Stimulated activated CD4-positive, alpha-beta T cell treated with anti-CD3 and anti-CD28 coated beads, Interleukin-2, amount 100 ng/mL, for 4 hours (primary cell): ENCODE results near the gene JSRP1.

Experiments
- DNase-seq: peaks from one replicate; pipeline ENCODE4 v3.0.0-alpha.2; 2020; ENCODE audit warnings: low read depth

The JSRP1 gene

DNA sequence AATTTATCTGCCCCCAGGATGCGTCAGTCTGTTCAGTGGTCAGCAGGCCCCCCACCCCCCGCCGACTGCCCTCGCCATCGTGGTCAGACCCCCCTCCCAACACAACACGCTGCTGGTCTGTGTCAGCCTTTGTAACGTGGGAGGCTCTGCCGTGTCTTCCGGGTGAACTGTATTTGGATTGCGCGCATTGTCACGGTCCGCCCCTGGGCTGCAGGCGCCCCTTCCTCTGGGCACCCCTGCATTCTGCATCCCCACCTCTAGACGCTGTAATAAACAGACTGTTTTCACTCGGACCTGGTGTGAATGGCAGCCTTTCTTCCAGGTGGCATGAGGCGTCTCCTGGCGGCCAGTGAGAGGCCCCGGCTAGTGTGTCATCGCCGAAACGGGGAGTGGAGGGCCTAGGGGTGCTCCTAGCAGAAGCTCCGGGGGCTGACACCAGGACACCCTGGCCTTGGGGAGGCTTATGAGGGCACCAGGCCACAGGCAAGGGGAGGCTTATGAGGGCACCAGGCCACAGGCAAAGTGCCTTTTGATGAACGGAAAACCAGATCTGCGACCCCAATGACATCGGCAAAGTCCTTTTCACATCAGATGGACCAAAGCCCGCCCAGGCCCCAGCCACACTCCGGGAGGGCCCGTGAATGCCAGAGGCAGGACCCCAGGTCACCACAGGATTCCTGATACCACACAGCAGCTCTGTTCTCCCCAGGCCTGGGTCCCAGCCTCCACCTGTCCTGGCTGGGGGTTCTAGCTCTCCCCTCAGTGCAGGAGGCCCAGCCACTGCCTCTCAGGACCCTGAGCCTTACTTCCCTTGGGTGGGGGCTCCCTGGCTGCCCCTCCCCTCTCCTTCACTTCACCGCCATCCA, 23.7 kb downstream of the JSRP1 start:
- no peak for DNase-seq

DNA sequence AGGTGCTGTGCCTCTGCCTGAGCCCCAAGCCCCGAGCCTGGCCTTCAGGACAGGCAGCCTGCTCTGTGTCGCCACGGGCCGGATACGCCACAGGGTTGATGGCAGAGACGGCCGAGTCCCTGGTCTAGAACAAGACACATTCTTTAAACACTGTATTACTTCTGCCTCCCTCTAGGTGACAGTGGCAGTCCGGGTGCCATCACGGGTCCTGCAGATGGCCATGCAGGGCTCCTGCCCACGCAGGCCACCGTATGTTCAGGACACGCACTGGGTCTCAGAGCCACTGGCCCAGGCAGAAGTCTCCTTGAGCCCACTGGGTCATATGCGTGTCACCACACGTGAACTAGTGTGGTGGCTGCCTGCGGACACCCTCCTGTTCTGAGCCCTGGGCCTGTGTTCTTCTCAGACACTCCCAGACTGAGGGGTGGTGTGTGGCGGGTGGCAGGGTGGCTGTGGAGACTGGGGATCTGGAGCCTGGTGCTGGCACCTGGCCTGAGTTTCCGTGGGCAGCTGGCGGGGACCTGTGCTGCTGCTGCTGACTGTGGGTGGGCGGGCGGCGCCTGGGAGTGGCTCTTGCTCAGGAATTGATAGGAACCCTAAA, 24.5 kb downstream of the JSRP1 start:
- DNase-seq, result no peak

DNA sequence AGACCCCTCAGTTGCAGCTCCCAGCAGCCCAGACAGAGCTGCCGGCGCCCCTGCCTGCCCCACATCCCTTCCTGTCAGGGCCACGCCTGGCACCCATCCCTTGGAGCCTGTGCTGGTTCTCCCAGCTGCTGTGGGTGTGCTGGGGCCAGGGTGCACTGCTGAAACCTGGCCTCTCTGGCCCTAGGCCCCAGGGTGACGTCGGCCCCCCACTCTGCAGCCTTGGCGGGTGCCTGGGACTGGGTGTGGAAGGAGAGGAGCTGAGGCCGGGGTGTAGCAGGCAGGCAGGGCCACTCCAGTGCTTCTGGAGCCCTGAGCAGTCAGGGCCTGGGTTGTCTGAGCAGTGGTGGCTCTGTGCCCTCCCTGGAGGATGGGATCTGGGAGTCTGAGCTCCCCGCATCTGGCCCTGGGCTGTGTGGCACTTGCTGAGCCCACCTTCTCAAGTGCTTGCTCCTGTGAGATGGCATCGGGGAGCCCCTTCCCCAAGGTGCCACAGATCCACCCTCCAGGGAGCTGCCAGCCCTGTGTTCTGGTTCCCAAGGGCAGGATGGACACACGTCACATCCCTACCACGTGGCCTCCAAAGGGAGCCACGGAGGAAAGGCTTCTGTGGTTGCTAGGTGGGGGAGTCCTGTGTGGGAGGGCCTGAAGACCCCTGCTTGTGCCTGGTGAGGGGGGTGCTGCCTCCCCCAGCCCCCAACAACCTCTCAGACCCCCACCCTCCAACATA, 25.2 kb downstream of the JSRP1 start:
- no peak for DNase-seq

DNA sequence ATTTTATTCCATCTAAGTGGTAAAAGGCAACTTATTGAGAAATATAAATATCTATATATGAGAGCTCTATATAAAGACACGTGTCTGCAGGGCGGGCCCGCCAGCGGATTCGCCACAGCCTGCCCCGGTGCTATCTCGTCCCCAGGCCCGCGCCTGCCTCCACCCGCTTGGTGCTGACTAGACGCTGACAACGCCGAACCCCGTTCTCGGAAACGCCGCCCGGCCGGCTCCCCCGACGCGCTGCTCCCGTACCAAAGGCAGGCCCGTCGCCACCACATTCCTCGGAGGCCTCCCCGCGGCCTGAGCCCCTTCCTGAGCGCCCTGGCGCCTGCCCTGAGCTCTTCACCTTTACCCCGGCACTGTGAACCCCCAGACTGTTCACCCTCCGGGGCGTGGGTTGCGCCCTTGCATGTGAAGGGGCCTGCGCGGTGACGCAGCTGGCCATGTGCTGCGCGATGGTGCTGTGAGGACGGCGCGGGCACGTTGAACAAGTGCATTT, 26.1 kb downstream of the JSRP1 start:
- no peak for DNase-seq

DNA sequence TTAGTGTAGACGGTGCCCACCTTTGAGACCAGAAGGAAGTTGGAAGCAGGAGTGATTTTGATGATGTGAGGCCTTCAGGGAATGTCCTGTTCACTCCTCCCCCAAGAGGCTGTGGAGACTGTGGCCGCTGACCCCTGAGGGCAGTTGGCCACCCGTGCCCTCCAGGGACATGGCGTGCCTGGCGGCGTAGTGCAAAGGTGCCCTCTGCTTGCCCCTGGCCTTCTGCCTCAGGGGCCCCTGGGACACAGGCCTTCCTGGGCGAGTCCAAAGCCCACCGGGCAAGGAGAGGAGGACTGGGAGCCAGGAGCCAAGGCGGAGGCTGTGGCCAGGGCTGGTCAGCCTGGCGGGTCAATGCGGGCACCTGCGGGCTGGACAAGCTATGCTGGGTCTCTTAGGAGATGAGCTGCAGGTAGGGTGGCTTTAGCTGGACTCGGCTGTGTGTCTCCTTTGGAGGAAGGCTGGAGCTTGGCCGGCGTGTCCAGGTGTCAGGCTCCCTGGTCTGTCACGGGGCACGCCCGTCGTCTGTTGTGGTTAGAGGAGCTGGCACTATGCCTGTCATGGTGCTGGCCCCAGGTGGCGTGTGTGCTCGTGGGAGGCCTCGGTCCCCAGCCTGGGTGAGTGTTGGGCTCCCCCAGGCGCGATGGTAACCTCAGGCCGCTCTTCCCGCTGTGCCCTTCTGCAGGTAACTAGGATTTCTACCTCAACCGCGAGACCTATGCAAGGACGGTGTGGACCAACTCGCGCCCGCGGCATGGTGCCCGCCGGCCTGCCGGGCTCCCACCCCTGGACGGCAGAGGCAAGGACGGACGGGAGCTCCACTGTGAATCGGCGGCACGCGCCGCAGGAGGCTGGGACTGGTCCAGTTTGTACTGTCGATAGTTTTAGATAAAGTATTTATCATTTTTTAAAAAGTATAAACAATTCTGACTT, 26.8 kb downstream of the JSRP1 start:
- DNase-seq, result no peak

DNA sequence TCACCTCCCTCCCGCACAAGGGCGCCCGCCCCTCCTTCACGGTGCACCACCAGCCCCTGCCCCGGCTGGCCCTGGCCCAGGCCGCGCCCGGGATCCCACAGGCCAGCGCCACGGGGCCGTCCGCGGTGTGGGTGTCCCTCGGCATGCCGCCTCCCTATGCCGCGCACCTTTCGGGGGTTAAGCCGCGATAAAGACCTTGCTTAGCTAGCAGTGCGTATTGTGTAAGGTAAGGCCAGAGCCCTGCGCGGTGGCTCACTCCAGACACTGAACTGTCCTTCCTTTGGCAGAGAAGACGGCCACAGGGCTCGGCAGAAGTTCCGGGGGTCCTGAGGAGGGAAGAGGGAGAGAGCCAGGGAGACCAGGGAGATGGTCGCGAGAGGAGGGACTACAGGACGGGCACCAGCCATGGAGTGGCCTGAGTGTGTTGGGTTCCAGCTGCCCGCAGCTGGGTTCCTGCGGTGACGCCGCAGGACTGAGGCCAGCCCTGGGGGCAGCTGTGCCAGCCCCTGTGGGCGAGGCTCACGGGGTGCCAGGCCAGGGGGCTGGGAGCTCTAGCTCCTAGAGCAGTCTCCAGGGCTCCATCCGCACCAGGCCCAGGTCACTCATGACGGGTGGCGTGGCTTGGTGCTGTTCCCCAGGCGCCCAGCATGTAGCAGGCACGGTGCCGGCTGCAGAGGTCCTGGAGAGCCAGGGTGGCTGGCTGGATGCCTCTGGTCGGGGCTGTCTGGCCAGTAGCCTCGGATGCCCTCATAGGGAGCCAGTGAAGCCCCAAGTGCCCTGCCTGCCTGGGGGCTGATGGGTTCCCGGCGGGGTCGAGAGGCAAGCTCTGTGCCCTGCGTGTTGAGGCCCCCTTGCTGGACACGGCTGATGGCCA, 27.8 kb downstream of the JSRP1 start:
- no peak for DNase-seq

DNA sequence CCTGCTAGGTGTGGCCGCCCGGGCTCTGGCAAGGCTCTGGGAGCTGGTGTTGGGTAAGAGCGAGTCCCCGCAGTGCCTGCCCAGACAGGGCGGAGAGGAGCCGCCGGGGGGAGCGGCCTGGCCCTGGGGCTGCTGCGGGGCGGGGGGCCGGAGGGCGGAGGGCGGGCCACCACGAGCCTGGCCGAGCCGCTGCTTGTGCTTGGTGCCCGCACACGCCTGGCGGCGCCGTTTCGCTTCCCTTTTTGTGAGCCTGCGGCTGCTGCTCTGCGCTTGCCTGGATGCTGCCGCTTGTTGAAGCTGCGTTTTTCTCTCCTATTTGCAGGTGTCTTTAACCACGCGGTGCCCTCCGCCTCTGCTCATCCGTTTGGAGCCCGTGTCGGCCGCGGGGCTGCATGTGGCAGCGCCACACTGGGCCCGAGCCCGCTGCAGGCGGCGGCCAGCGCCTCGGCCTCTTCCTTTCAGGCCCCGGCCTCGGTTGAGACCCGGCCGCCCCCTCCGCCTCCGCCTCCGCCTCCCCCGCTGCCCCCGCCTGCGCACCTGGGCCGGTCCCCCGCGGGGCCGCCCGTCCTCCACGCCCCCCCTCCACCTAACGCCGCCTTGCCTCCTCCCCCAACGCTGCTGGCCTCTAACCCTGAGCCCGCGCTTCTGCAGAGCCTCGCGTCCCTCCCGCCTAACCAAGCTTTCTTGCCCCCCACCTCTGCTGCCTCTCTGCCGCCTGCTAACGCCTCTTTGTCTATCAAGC, 28.6 kb downstream of the JSRP1 start:
- DNase-seq, result no peak

DNA sequence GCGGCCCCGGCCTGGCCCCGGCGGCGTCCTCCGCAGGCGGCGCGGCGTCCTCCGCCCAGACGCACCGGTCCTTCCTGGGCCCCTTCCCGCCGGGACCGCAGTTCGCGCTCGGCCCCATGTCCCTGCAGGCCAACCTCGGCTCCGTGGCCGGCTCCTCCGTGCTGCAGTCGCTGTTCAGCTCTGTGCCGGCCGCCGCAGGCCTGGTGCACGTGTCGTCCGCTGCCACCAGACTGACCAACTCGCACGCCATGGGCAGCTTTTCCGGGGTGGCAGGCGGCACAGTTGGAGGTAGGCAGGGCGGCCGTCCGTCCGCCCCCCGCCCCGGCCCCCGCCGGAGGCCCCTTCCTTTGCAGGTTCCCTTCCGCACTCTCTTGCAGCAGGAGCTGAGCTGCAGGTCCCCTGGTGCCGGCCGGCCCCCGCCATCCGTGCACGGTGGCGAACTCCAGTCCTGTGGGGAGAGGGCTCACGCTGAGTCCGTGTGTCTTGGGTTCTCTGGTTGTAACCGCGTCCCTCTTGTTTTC, 29.3 kb downstream of the JSRP1 start:
- DNase-seq, result no peak

DNA sequence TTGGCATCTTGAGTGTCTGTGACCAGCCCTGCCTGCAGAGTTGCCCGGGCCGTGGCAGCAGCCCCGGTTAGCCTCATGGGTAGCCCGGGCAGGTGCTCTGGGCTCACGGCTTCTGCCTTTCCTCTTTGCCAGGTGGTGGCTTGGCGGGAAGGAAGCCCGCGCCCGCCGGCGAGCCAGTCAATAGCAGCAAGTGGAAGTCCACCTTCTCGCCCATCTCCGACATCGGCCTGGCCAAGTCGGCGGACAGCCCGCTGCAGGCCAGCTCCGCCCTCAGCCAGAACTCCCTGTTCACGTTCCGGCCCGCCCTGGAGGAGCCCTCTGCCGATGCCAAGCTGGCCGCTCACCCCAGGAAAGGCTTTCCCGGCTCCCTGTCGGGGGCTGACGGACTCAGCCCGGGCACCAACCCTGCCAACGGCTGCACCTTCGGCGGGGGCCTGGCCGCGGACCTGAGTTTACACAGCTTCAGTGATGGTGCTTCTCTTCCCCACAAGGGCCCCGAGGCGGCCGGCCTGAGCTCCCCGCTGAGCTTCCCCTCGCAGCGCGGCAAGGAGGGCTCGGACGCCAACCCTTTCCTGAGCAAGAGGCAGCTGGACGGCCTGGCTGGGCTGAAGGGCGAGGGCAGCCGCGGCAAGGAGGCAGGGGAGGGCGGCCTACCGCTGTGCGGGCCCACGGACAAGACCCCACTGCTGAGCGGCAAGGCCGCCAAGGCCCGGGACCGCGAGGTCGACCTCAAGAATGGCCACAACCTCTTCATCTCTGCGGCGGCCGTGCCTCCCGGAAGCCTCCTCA, 30.0 kb downstream of the JSRP1 start:
- DNase-seq, result no peak

DNA sequence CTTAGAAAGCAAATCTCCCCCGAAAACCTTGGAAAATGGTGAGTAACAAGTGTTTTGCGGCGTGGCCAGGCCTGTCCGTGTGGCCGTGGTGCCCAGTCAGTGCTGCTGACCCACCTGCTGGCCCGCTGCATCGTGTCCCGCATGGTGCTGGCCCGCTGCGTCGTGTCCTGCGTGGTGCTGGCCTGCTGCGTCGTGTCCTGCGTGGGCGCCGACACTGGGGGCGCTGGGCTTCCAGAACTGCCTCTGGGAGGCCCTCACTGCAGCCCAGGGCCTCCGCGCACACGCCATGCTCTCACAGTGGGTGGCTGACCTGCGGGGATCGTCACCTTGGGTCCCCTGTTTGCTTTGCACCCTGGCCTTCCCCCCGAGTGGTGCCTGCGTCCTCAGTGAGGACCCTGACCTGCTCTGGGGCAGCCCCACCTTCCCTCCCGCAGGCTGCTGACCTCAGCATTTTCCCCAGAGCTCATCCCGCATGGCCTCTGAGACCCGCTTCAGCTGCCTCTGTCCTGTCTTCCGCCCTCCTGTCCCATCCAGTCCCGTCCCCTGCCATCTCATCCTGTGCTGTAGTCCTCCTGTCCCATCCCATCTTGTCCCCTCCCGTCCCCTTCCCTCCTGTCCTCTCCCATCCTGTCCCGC, 30.7 kb downstream of the JSRP1 start:
- no peak for DNase-seq

DNA sequence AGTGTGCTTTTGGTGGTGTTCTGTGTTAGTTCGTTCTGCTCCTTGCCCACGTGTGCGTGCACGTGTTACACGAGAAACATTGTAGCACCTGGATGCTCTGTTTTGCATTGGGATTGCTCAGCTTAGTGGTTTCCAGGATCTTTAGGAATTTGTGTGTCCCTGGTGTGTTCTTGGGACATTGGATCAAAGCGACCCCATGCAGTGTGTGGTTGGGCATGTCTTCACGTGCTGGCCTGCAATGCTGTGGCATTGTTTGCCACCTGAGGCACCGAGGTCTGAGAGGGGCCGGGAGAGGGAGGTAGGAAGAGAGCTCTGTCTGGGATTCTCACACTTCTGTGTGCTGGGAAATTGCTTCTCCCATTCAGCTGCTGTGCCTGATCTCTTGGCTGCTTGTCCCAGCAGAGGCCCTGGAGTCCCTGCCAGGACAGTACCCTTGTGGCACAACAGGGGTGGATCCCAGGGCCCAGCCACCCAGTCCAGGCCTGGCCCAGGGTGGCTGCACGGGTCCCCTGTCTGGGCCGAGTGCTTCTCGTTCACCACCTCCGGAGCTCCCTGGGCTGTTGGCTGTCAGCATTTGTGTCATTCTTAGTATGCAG, 31.4 kb downstream of the JSRP1 start:
- DNase-seq, result no peak

DNA sequence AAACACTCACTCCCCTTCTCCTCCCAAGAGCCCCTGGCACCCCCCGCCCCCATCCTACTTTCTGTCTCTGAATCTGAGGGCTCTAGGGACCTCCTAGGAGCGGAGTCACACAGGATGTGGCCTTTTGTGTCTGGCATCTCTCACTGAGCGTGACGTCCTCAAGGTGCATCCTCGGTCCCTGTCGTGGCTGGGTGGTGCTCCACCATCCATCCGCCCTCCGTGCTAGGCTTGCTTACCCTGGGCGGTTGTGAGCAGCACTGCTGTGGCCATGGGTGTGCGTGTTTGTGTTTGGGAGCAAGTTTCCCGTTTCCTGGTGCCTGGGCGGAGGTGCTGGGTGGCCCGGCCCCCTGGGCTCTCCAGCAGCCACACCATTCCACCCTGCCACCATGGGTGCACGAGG, 32.3 kb downstream of the JSRP1 start:
- no peak for DNase-seq

DNA sequence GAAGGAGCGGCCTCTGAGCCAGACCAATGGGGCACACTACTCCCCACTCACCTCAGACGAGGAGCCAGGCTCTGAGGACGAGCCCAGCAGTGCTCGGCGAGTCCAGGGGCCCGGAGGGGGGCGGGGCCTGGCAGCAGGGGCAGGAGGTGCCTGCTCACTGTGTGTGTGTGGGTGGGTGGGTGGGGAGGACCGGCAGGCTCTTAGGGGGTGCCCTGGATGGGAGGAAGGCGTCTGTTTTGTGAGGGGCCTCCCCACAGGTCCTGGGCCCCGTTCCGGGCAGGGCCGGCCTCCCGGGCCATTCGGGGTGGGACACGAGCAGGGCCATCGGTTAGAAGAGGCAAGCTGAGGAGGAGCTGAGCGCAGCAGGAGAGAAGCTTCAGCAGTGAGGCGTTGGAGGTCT, 32.8 kb downstream of the JSRP1 start:
- DNase-seq, result no peak

DNA sequence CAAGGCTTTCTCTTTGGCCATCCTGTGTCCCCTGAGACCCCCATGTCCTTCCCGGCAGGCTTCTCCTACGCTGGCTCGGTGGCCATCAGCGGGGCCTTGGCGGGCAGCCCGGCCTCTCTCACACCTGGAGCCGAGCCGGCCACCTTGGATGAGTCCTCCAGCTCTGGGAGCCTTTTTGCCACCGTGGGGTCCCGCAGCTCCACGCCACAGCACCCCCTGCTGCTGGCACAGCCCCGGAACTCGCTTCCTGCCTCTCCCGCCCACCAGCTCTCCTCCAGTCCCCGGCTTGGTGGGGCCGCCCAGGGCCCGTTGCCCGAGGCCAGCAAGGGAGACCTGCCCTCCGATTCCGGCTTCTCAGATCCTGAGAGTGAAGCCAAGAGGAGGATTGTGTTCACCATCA, 34.3 kb downstream of the JSRP1 start:
- DNase-seq, result no peak

DNA sequence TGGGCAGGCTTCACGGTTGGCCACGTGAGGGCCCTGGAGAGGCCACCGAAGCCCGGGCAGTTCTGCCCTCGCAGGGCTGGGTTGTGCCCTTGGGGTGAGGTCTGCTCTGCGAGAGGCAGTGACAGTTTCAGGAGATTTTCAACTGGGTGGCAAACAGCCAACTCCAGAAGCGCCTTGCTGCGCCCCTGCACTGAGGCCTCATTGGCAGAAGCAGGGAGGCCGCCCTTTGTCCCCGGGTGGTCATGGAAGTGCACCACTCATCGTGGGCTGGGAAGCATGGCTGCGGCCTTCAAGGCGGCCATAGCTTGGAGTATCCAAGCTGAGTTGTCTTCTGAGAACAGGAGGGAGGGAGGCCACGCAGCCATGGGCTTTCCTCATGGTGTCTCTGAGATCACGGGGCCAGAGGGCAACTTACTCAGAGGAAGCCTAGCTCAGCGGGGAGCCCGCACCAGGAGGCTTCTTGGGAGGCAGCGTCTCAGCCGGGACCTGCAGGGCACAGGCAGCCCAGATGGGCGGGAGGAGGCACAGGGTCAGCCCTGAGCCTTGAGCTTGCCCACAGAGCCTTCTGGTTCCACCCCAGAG, 34.9 kb downstream of the JSRP1 start:
- DNase-seq, result no peak

DNA sequence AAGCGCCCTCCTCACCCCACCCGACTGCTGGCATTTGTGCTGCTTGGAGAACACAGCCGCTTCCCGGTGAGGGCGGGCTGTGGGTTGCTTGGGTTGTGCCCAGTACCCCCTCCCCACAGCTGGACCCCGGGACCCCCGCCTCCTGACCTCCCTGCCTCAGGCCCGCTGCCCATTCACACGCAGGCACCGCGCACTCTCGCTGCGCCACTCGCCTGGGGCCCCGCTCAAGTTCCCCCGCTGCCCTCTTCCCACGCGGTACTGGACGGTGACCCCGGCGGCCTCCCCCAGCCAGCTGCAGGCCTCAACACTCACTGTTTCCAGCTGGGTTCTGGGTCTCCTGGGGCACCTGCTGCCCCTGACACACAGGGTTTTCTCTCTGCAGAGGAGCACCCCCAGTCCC, 36.5 kb downstream of the JSRP1 start:
- DNase-seq, result no peak

DNA sequence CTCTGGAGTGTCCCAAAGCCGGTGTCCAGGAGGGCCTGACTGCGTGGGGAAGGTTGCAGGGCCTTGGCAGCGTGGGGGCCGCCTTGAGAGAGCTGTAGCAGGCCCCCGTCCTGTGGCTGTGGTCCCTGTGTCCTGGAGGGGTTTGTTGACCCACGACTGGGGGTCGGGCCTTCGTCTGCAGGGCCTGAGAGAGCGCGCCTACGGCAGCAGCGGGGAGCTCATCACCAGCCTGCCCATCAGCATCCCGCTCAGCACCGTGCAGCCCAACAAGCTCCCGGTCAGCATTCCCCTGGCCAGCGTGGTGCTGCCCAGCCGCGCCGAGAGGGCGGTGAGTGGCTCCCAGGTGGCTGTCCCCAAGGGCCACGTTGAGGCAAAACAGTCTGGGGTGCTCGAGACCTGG, 38.6 kb downstream of the JSRP1 start:
- DNase-seq, result no peak
